ENCODE results near the gene BRD9. TPM values are rescaled to one million over a fixed set of nuclear protein-coding genes. Genes with fewer than 3 reads are reported as not detected.

Gene BRD9
- total and polyA plus RNA-seq, 4 donors, result 12.5 to 39.7 (median 37.3) TPM

GRCh38 chr5:861442-862366 is 30.9 kb downstream of the BRD9 start:
- ATAC-seq (ENCODE audit: low FRiP score) (no peak), DNase-seq (no peak)
- no peaks in the 10 kb centered on the region for H3K9me3 ChIP-seq (ENCODE audit: control insufficient read depth, low read length)
- peaks cover 0 to 8% of the 10 kb centered on the region in 2 donors for H3K36me3 ChIP-seq (ENCODE audit: control insufficient read depth in 1 of 2, insufficient read depth in 2 of 2, low read length in 1 of 2)
- 84 to 86% methylated on average over 20 to 22 of the region's 22 CpGs for WGBS, 2 donors
- no peaks in the 10 kb centered on the region for H3K4me1 ChIP-seq (ENCODE audit: control insufficient read depth in 1 of 2, insufficient read depth in 2 of 2, low read length in 2 of 2)
- no peaks in the 10 kb centered on the region for H3K27me3 ChIP-seq (ENCODE audit: control insufficient read depth in 1 of 2, insufficient read depth in 2 of 2, low read length in 1 of 2)
- no peak overlapping the region for H3K4me3 ChIP-seq (ENCODE audit: low read length in 2 of 2)
- H3K27ac ChIP-seq (ENCODE audit: low read depth in 1 of 2, low read length in 2 of 2), result no peak overlapping the region
- intact Hi-C loops (cut with DNase I), result no loop called here

GRCh38 chr5:860506-861150 is 32.0 kb downstream of the BRD9 start:
- H3K4me3 ChIP-seq (ENCODE audit: low read length in 2 of 2), result no peak overlapping the region
- peaks cover 0 to 8% of the 10 kb centered on the region in 2 donors for H3K36me3 ChIP-seq (ENCODE audit: control insufficient read depth in 1 of 2, insufficient read depth in 2 of 2, low read length in 1 of 2)
- H3K27ac ChIP-seq (ENCODE audit: low read depth in 1 of 2, low read length in 2 of 2), result no peak overlapping the region
- intact Hi-C loops (cut with DNase I), result no loop called here
- DNase-seq, result no peak
- no peaks in the 10 kb centered on the region for H3K4me1 ChIP-seq (ENCODE audit: control insufficient read depth in 1 of 2, insufficient read depth in 2 of 2, low read length in 2 of 2)
- no peaks in the 10 kb centered on the region for H3K9me3 ChIP-seq (ENCODE audit: control insufficient read depth, low read length)
- no peaks in the 10 kb centered on the region for H3K27me3 ChIP-seq (ENCODE audit: control insufficient read depth in 1 of 2, insufficient read depth in 2 of 2, low read length in 1 of 2)
- no peak for ATAC-seq (ENCODE audit: low FRiP score)
- WGBS, 2 donors, result 94% methylated on average over 15 of the region's 15 CpGs

- H3K36me3 ChIP-seq (ENCODE audit: control insufficient read depth in 1 of 2, insufficient read depth in 2 of 2, low read length in 1 of 2), result peaks cover 0 to 4% of the 10 kb centered on the region in 2 donors
- no peaks in the 10 kb centered on the region for H3K4me1 ChIP-seq (ENCODE audit: control insufficient read depth in 1 of 2, insufficient read depth in 2 of 2, low read length in 2 of 2)
- H3K27ac ChIP-seq (ENCODE audit: low read depth in 1 of 2, low read length in 2 of 2), result no peak overlapping the region
- ATAC-seq (ENCODE audit: low FRiP score) (no peak), DNase-seq (no peak)
- H3K9me3 ChIP-seq (ENCODE audit: control insufficient read depth, low read length), result no peaks in the 10 kb centered on the region
- no peaks in the 10 kb centered on the region for H3K27me3 ChIP-seq (ENCODE audit: control insufficient read depth in 1 of 2, insufficient read depth in 2 of 2, low read length in 1 of 2)
- 79 to 81% methylated on average over 16 of the region's 16 CpGs for WGBS, 2 donors
- intact Hi-C loops (cut with DNase I), result no loop called here
- H3K4me3 ChIP-seq (ENCODE audit: low read length in 2 of 2), result no peak overlapping the region
These were observed 32.8 kb downstream of the BRD9 start for GRCh38 chr5:859798-860296.

- no peak overlapping the region for H3K27ac ChIP-seq (ENCODE audit: low read depth in 1 of 2, low read length in 2 of 2)
- H3K36me3 ChIP-seq (ENCODE audit: control insufficient read depth in 1 of 2, insufficient read depth in 2 of 2, low read length in 1 of 2), result peaks cover 0 to 3% of the 10 kb centered on the region in 2 donors
- H3K27me3 ChIP-seq (ENCODE audit: control insufficient read depth in 1 of 2, insufficient read depth in 2 of 2, low read length in 1 of 2), result no peaks in the 10 kb centered on the region
- no peak overlapping the region for H3K4me3 ChIP-seq (ENCODE audit: low read length in 2 of 2)
- WGBS, 2 donors, result 83% methylated on average over 16 of the region's 16 CpGs
- intact Hi-C loops (cut with DNase I), result no loop called here
- no peaks in the 10 kb centered on the region for H3K9me3 ChIP-seq (ENCODE audit: control insufficient read depth, low read length)
- no peak for ATAC-seq (ENCODE audit: low FRiP score)
- no peaks in the 10 kb centered on the region for H3K4me1 ChIP-seq (ENCODE audit: control insufficient read depth in 1 of 2, insufficient read depth in 2 of 2, low read length in 2 of 2)
- DNase-seq, result peak in 1 of 2 donors; percentile 17
These were observed 33.2 kb downstream of the BRD9 start for GRCh38 chr5:859391-859790.

GRCh38 chr5:858726-859125 is 33.9 kb downstream of the BRD9 start:
- no peak for DNase-seq
- ATAC-seq (ENCODE audit: low FRiP score), result no peak
- 83 to 84% methylated on average over 11 of the region's 11 CpGs for WGBS, 2 donors

GRCh38 chr5:856531-857425 is 35.8 kb downstream of the BRD9 start:
- Histone ChIP-seq H3K36me3 (ENCODE audit: control insufficient read depth in 1 of 2, insufficient read depth in 2 of 2, low read length in 1 of 2) (no peaks in the 10 kb centered on the region), H3K4me1 (ENCODE audit: control insufficient read depth in 1 of 2, insufficient read depth in 2 of 2, low read length in 2 of 2) (no peaks in the 10 kb centered on the region), H3K4me3 (ENCODE audit: low read length in 2 of 2) (no peak overlapping the region), H3K27me3 (ENCODE audit: control insufficient read depth in 1 of 2, insufficient read depth in 2 of 2, low read length in 1 of 2) (no peaks in the 10 kb centered on the region), H3K9me3 (ENCODE audit: control insufficient read depth, low read length) (no peaks in the 10 kb centered on the region), H3K27ac (ENCODE audit: low read depth in 1 of 2, low read length in 2 of 2) (no peak overlapping the region)
- ATAC-seq (ENCODE audit: low FRiP score) (no peak), DNase-seq (peak in 1 of 2 donors; percentile 29)
- 86 to 87% methylated on average over 16 of the region's 16 CpGs for WGBS, 2 donors
- intact Hi-C loops (cut with DNase I), result no loop called here

More at GRCh38 chr5:858726-859125, 33.9 kb downstream of the BRD9 start:
- Histone ChIP-seq H3K27ac (ENCODE audit: low read depth in 1 of 2, low read length in 2 of 2) (no peak overlapping the region), H3K9me3 (ENCODE audit: control insufficient read depth, low read length) (no peaks in the 10 kb centered on the region), H3K4me1 (ENCODE audit: control insufficient read depth in 1 of 2, insufficient read depth in 2 of 2, low read length in 2 of 2) (no peaks in the 10 kb centered on the region), H3K36me3 (ENCODE audit: control insufficient read depth in 1 of 2, insufficient read depth in 2 of 2, low read length in 1 of 2) (peaks cover 0 to under 1% of the 10 kb centered on the region in 2 donors), H3K4me3 (ENCODE audit: low read length in 2 of 2) (no peak overlapping the region), H3K27me3 (ENCODE audit: control insufficient read depth in 1 of 2, insufficient read depth in 2 of 2, low read length in 1 of 2) (no peaks in the 10 kb centered on the region)
- intact Hi-C loops (cut with DNase I), result no loop called here

- H3K27ac ChIP-seq (ENCODE audit: low read depth in 1 of 2, low read length in 2 of 2), result no peak overlapping the region
- WGBS, 2 donors, result 73 to 76% methylated on average over 21 of the region's 21 CpGs
- no peaks in the 10 kb centered on the region for H3K36me3 ChIP-seq (ENCODE audit: control insufficient read depth in 1 of 2, insufficient read depth in 2 of 2, low read length in 1 of 2)
- intact Hi-C loops (cut with DNase I), result no loop called here
- peak; percentile 37 to 51 for DNase-seq
- ATAC-seq (ENCODE audit: low FRiP score), result peak; percentile 39
- no peaks in the 10 kb centered on the region for H3K9me3 ChIP-seq (ENCODE audit: control insufficient read depth, low read length)
- H3K4me1 ChIP-seq (ENCODE audit: control insufficient read depth in 1 of 2, insufficient read depth in 2 of 2, low read length in 2 of 2), result no peaks in the 10 kb centered on the region
- H3K27me3 ChIP-seq (ENCODE audit: control insufficient read depth in 1 of 2, insufficient read depth in 2 of 2, low read length in 1 of 2), result no peaks in the 10 kb centered on the region
- no peak overlapping the region for H3K4me3 ChIP-seq (ENCODE audit: low read length in 2 of 2)
These were observed 36.6 kb downstream of the BRD9 start for GRCh38 chr5:855771-856530.
